IMR-90 (cell line): ENCODE measurements around the gene C13orf42. TPM values are rescaled to one million over a fixed set of nuclear protein-coding genes. Genes with fewer than 3 reads are reported as not detected.

Experiments used
- ATAC-seq: fragments of 200-7000 bp; cut with Tn5 transposase; 2 replicates; pipeline ENCODE4 v1.9.1; 2020; ENCODE audit warnings: low read depth, mild to moderate bottlenecking, moderate library complexity
- BruUV-seq: library from RNA; stranded (reverse); fragments of 400-500 nt; replicated peaks from 2 replicates; lab custom pipeline; 2021; lab: Mats Ljungman, UMichigan
- CTCF ChIA-PET: fragments of 300-600 bp; formaldehyde crosslinking; extraction: SDS; loops from one replicate; lab custom pipeline; 2021; ENCODE audit warnings: antibody characterized with exemption; lab: Yijun Ruan, JAX
- POLR2A ChIA-PET: fragments of 300-600 bp; sonication (Branson Sonifier 250); formaldehyde crosslinking; loops from one replicate; lab custom pipeline; 2022; ENCODE audit warnings: antibody characterized with exemption; ENCODE audit not compliant: unreplicated experiment; lab: Charles Lee
- DNase-seq: peaks from one replicate; pipeline ENCODE4 v3.0.0; 2013
- H2AFZ ChIP-seq: replicated peaks from 2 replicates; pipeline ENCODE3; 2013; ENCODE audit warnings: low read length, mild to moderate bottlenecking; ENCODE audit not compliant: poor library complexity
- H2AK5ac ChIP-seq: 2 replicates; pipeline ENCODE4 v1.6.1; 2013; ENCODE audit warnings: low read depth, low read length, inconsistent platforms
- H2AK9ac ChIP-seq: replicated peaks from 2 replicates; pipeline ENCODE3; 2013; ENCODE audit warnings: mild to moderate bottlenecking, low read depth, low read length, moderate library complexity; ENCODE audit not compliant: poor library complexity
- H2BK120ac ChIP-seq: 2 replicates; pipeline ENCODE4 v1.6.1; 2013; ENCODE audit warnings: low read depth, low read length, inconsistent platforms
- H2BK15ac ChIP-seq: 3 replicates; pipeline ENCODE4 v1.6.1; 2013; ENCODE audit warnings: low read depth, low read length, inconsistent platforms
- H2BK20ac ChIP-seq: 2 replicates; pipeline ENCODE4 v1.6.1; 2013; ENCODE audit warnings: low read depth, mild to moderate bottlenecking, inconsistent platforms, low read length, moderate library complexity
- H2BK5ac ChIP-seq: 2 replicates; pipeline ENCODE4 v1.6.1; 2013; ENCODE audit warnings: mild to moderate bottlenecking, low read depth, low read length, inconsistent platforms; ENCODE audit not compliant: poor library complexity, severe bottlenecking
- H3K14ac ChIP-seq: replicated peaks from 2 replicates; pipeline ENCODE4 v1.6.1; 2013; ENCODE audit warnings: low read depth, low read length, inconsistent platforms
- H3K18ac ChIP-seq: 2 replicates; pipeline ENCODE4 v1.6.1; 2013; ENCODE audit warnings: low read depth, low read length, control low read depth
- H3K23ac ChIP-seq: 2 replicates; pipeline ENCODE4 v1.6.1; 2013; ENCODE audit warnings: low read depth, low read length, inconsistent platforms
- H3K27ac ChIP-seq: 2 replicates; pipeline ENCODE4 v1.5.1; 2013; ENCODE audit warnings: mild to moderate bottlenecking, control low read depth, low read length; ENCODE audit not compliant: insufficient read depth
- H3K27me3 ChIP-seq: 2 replicates; pipeline ENCODE4 v1.6.1; 2013; ENCODE audit warnings: low read length; ENCODE audit not compliant: control insufficient read depth, insufficient read depth
- H3K36me3 ChIP-seq: 2 replicates; pipeline ENCODE4 v1.6.1; 2013; ENCODE audit warnings: low read length, mixed read lengths; ENCODE audit not compliant: control insufficient read depth, insufficient read depth
- H3K4ac ChIP-seq: 2 replicates; pipeline ENCODE4 v1.6.1; 2013; ENCODE audit warnings: low read depth, low read length, inconsistent platforms
- H3K4me1 ChIP-seq: 2 replicates; pipeline ENCODE4 v1.6.1; 2013; ENCODE audit warnings: low read length, mixed read lengths; ENCODE audit not compliant: control insufficient read depth, insufficient read depth
- H3K4me2 ChIP-seq: 2 replicates; pipeline ENCODE4 v1.6.1; 2013; ENCODE audit warnings: low read depth, mild to moderate bottlenecking, control low read depth, low read length, moderate library complexity
- H3K4me3 ChIP-seq: 2 replicates; pipeline ENCODE4 v1.5.1; 2013; ENCODE audit warnings: low read depth, mild to moderate bottlenecking, control low read depth, low read length, moderate library complexity; ENCODE audit not compliant: insufficient read depth
- H3K56ac ChIP-seq: 2 replicates; pipeline ENCODE4 v1.6.1; 2013; ENCODE audit warnings: low read length, inconsistent platforms; ENCODE audit not compliant: insufficient read depth; ENCODE audit errors: extremely low read depth
- H3K79me1 ChIP-seq, 2 experiments: 2 replicates each; pipeline ENCODE4 v1.6.1; 2013; ENCODE audit warnings: low read length in 2 of 2, inconsistent platforms in 1 of 2, low read depth in 1 of 2
- H3K9ac ChIP-seq: 2 replicates; pipeline ENCODE4 v1.6.1; 2013; ENCODE audit warnings: low read depth, low read length, control low read depth
- H3K9me1 ChIP-seq: 2 replicates; pipeline ENCODE4 v1.6.1; 2013; ENCODE audit warnings: low read length, inconsistent platforms; ENCODE audit not compliant: insufficient read depth
- H3K9me3 ChIP-seq: 2 replicates; pipeline ENCODE4 v1.6.1; 2013; ENCODE audit warnings: low read length; ENCODE audit not compliant: control insufficient read depth, insufficient read depth
- H4K20me1 ChIP-seq: 2 replicates; pipeline ENCODE4 v1.6.1; 2013; ENCODE audit warnings: low read length, inconsistent platforms; ENCODE audit not compliant: insufficient read depth
- H4K5ac ChIP-seq: 2 replicates; pipeline ENCODE4 v1.6.1; 2013; ENCODE audit warnings: mild to moderate bottlenecking, low read depth, low read length, control low read depth
- H4K8ac ChIP-seq, 2 experiments: 2 replicates each; pipeline ENCODE4 v1.6.1; 2013; ENCODE audit warnings: low read depth in 2 of 2, low read length in 2 of 2, control low read depth in 1 of 2, inconsistent platforms in 1 of 2
- H4K91ac ChIP-seq: 2 replicates; pipeline ENCODE4 v1.6.1; 2013; ENCODE audit warnings: low read depth, low read length, inconsistent platforms; ENCODE audit not compliant: insufficient read depth
- BHLHE40 ChIP-seq: fragments of 150-350 bp; IDR thresholded peaks from 2 replicates; pipeline ENCODE4 v1.6.1; 2016; ENCODE audit warnings: mild to moderate bottlenecking, low read depth, low read length
- CEBPB ChIP-seq: IDR thresholded peaks from 2 replicates; pipeline ENCODE4 v1.6.1; 2012; ENCODE audit warnings: low read depth, low read length, improper control_type of control experiment
- CHD1 ChIP-seq: IDR thresholded peaks from 2 replicates; pipeline ENCODE4 v1.6.1; 2012; ENCODE audit warnings: low read depth, low read length, improper control_type of control experiment
- FOS ChIP-seq: fragments of 150-350 bp; IDR thresholded peaks from 2 replicates; pipeline ENCODE4 v1.6.1; 2016; ENCODE audit warnings: low read depth, low read length
- MAFK ChIP-seq: IDR thresholded peaks from 2 replicates; pipeline ENCODE4 v1.6.1; 2012; ENCODE audit warnings: low read depth, low read length, improper control_type of control experiment
- MAZ ChIP-seq: IDR thresholded peaks from 2 replicates; pipeline ENCODE4 v1.6.1; 2012; ENCODE audit warnings: low read depth, mild to moderate bottlenecking, low read length, improper control_type of control experiment, moderate library complexity, borderline replicate concordance
- MXI1 ChIP-seq: IDR thresholded peaks from 2 replicates; pipeline ENCODE4 v1.6.1; 2012; ENCODE audit warnings: low read depth, mild to moderate bottlenecking, low read length, moderate library complexity, borderline replicate concordance
- NFE2L2 ChIP-seq: fragments of 150-350 bp; IDR thresholded peaks from 2 replicates; pipeline ENCODE4 v1.6.1; 2016; ENCODE audit warnings: low read depth, mild to moderate bottlenecking, low read length
- POLR2A ChIP-seq: IDR thresholded peaks from 2 replicates; pipeline ENCODE4 v1.6.1; 2012; ENCODE audit warnings: mild to moderate bottlenecking, low read depth, low read length
- RAD21 ChIP-seq: IDR thresholded peaks from 2 replicates; pipeline ENCODE4 v1.6.1; 2012; ENCODE audit warnings: low read length, improper control_type of control experiment
- RCOR1 ChIP-seq: IDR thresholded peaks from 2 replicates; pipeline ENCODE4 v1.6.1; 2012; ENCODE audit warnings: mild to moderate bottlenecking, low read length, improper control_type of control experiment; ENCODE audit not compliant: insufficient replicate concordance
- RFX5 ChIP-seq: IDR thresholded peaks from 2 replicates; pipeline ENCODE4 v1.8.0; 2012; ENCODE audit warnings: low read depth, mild to moderate bottlenecking, low read length, moderate library complexity
- SMC3 ChIP-seq: fragments of 150-350 bp; IDR thresholded peaks from 2 replicates; pipeline ENCODE4 v1.6.1; 2016; ENCODE audit warnings: low read depth, mild to moderate bottlenecking, antibody characterized with exemption, low read length, moderate library complexity
- WGBS, 2 experiments: methylation state at CpG; one replicate each; pipeline versions ENCODE4 v1.1.5 to v1.1.7; 2013; ENCODE audit warnings: missing lambda C conversion rate in 2 of 2; ENCODE audit not compliant: insufficient read length in 1 of 2; ENCODE audit errors: extremely low coverage in 2 of 2; 5-methylcytosine and 5-hydroxymethylcytosine counted together
- dilution Hi-C: fragments of 300-500 bp; cut with HindIII; formaldehyde crosslinking; loops from one replicate; pipeline ENCODE4 v1.14.3; 2018; ENCODE audit warnings: low sequenced_read_pairs; ENCODE audit not compliant: unreplicated experiment
- in situ Hi-C: fragments of 300-500 bp; cut with MboI; formaldehyde crosslinking; loops from 3 replicates; pipeline ENCODE4 v1.14.3; 2019; ENCODE audit warnings: low sequenced_read_pairs, inconsistent platforms, mixed read lengths
- intact Hi-C: fragments of 100-400 bp; cut with micrococcal nuclease; formaldehyde crosslinking; loops from 2 replicates; pipeline ENCODE4 v1.10.0; 2022
- polyA plus RNA-seq, 3 experiments: library from polyadenylated mRNA; depleted of rRNA; stranded (reverse); fragments of >200 nt; gene quantifications; 2 replicates each; pipeline ENCODE4 v1.2.3, GENCODE V29; 2012; ENCODE audit warnings: low replicate concordance in 1 of 3
- total RNA-seq: library from RNA; depleted of rRNA; stranded (reverse); fragments of >200 nt; gene quantifications from 2 replicates; pipeline ENCODE4 v1.2.3, GENCODE V29; 2012
- TF ChIP-seq, protein P1 (sequence below): conservative IDR thresholded peaks from 2 replicates; pipeline ENCODE4 v1.5.1; 2012; ENCODE audit warnings: mild to moderate bottlenecking, low read depth, low read length, improper control_type of control experiment
- TF ChIP-seq, protein P2 (sequence below): fragments of 150-350 bp; IDR thresholded peaks from 2 replicates; pipeline ENCODE4 v1.6.1; 2017; ENCODE audit warnings: mild to moderate bottlenecking, antibody characterized with exemption, low read length, low read depth

C13orf42 gene
- total and polyA plus RNA-seq, 2 of the 4 experiments (the other 2 are of a cell fraction) = not detected

DNA sequence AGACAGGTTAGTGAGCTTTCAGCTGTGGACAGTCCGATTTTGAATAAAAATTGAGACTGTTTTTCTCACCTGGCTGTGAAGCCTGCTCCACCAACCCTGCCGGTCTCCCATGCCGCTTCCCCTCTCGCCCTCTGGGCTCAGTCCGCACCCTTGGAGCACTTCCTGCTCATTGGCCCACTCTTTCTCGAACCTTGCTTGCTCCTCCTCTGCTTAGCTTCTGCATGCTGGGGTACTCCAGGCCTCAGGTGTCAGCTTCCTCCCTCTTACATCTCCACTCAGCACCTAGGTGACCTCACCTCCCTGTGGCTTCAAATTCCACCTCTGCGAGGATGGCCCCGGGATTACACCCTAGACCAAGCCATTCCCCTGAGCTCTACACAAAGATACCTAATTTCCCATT is 39.6 kb downstream of the C13orf42 start:
- Histone ChIP-seq H3K9me1 (no peaks in the 10 kb centered on the region), H3K27me3 (peaks cover 19% of the 10 kb centered on the region), H2BK5ac (no peak overlapping the region), H3K23ac (no peak overlapping the region), H2BK120ac (no peak overlapping the region), H2AK5ac (no peak overlapping the region), H2BK15ac (no peak overlapping the region), H4K8ac (no peak overlapping the region), H3K4me2 (no peak overlapping the region), H3K36me3 (no peaks in the 10 kb centered on the region), H2AK9ac (no peak overlapping the region), H4K20me1 (no peaks in the 10 kb centered on the region), H2AFZ (peak overlapping the region; percentile 21), H4K91ac (no peak overlapping the region), H3K4me1 (peaks cover 1% of the 10 kb centered on the region; the same call in 1 of the 2 replicates), H3K14ac (no peak overlapping the region), H3K79me1 (no peaks in the 10 kb centered on the region), H3K56ac (no peak overlapping the region), H3K9ac (no peak overlapping the region), H3K27ac (no peak overlapping the region), H3K18ac (no peak overlapping the region), H4K5ac (no peak overlapping the region), H3K4me3 (no peak overlapping the region), H3K4ac (no peak overlapping the region), H3K9me3 (no peaks in the 10 kb centered on the region), H2BK20ac (no peak overlapping the region)
- in situ Hi-C loops = loop anchor here (10.0 to 25.0 kb wide), 2 partner anchors 1097 to 1409 kb away; no protein-coding TSS in a partner anchor
- no TSS peak for BruUV-seq
- dilution Hi-C loops = no loop called here
- TF ChIP-seq CEBPB = no peak
- no peak for TF ChIP-seq BHLHE40
- no peak for TF ChIP-seq RCOR1
- TF ChIP-seq MAFK = no peak
- TF ChIP-seq MXI1 = no peak
- TF ChIP-seq RFX5 = no peak
- no peak for TF ChIP-seq MAZ
- TF ChIP-seq, protein P1, sequence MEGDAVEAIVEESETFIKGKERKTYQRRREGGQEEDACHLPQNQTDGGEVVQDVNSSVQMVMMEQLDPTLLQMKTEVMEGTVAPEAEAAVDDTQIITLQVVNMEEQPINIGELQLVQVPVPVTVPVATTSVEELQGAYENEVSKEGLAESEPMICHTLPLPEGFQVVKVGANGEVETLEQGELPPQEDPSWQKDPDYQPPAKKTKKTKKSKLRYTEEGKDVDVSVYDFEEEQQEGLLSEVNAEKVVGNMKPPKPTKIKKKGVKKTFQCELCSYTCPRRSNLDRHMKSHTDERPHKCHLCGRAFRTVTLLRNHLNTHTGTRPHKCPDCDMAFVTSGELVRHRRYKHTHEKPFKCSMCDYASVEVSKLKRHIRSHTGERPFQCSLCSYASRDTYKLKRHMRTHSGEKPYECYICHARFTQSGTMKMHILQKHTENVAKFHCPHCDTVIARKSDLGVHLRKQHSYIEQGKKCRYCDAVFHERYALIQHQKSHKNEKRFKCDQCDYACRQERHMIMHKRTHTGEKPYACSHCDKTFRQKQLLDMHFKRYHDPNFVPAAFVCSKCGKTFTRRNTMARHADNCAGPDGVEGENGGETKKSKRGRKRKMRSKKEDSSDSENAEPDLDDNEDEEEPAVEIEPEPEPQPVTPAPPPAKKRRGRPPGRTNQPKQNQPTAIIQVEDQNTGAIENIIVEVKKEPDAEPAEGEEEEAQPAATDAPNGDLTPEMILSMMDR = no peak
- TF ChIP-seq RAD21 = no peak
- TF ChIP-seq, protein P2, sequence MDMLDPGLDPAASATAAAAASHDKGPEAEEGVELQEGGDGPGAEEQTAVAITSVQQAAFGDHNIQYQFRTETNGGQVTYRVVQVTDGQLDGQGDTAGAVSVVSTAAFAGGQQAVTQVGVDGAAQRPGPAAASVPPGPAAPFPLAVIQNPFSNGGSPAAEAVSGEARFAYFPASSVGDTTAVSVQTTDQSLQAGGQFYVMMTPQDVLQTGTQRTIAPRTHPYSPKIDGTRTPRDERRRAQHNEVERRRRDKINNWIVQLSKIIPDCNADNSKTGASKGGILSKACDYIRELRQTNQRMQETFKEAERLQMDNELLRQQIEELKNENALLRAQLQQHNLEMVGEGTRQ = no peak
- no peak for TF ChIP-seq POLR2A
- no peak for TF ChIP-seq NFE2L2
- TF ChIP-seq SMC3 = no peak
- TF ChIP-seq FOS = no peak
- no peak for TF ChIP-seq CHD1
- POLR2A ChIA-PET = no interaction called here
- CTCF ChIA-PET = no interaction called here
- 52% methylated on average over 3 of the region's 8 CpGs; no CpG with 5 or more reads in 1 of the 2 experiments for WGBS, 2 experiments
- intact Hi-C loops = loop anchor here (2.0 to 5.0 kb wide), 5 partner anchors 157 to 1095 kb away; no protein-coding TSS in a partner anchor
- DNase-seq = no peak
- ATAC-seq = no peak
